Activated T-cell treated with anti-CD3 and anti-CD28 coated beads, Interleukin-2, amount 50 U/mL, for 4 hours (primary cell): Measurements from ENCODE around the gene NEDD8. TPM values are rescaled to one million over a fixed set of nuclear protein-coding genes. Genes with fewer than 3 reads are reported as not detected.
"Not testable (repeated sequence)": the region's sequence is repeated elsewhere in the genome, so short reads cannot be mapped to it uniquely, and the experiment has no call there.

Experiments
- ATAC-seq, 2 donors: fragments of 200-7000 bp; cut with Tn5 transposase; one replicate each; pipeline ENCODE4 v1.10.0; 2021
- DNase-seq: peaks from one replicate; pipeline ENCODE4 v3.0.0-alpha.2; 2020
- H3K27me3 Mint-ChIP-seq: one replicate; pipeline ENCODE4 v1.8.0; 2021; ENCODE audit warnings: low read depth, mixed read lengths
- H3K36me3 Mint-ChIP-seq: one replicate; pipeline ENCODE4 v1.8.0; 2022; ENCODE audit warnings: mixed read lengths; ENCODE audit not compliant: insufficient read depth
- H3K4me1 Mint-ChIP-seq: one replicate; pipeline ENCODE4 v1.8.0; 2021; ENCODE audit warnings: low read depth, mixed read lengths
- H3K4me3 Mint-ChIP-seq: one replicate; pipeline ENCODE4 v1.8.0; 2021; ENCODE audit warnings: mild to moderate bottlenecking, moderate library complexity, mixed read lengths
- H3K9me3 Mint-ChIP-seq: one replicate; pipeline ENCODE4 v1.8.0; 2021; ENCODE audit warnings: mixed read lengths
- total RNA-seq, 3 donors: library from RNA; stranded (reverse); gene quantifications; one replicate each; pipeline ENCODE4 v1.2.1, GENCODE V29; 2021

Gene NEDD8
- total RNA-seq, 3 donors from 2014 or later, result 197 to 217 (median 205) TPM

- H3K4me3 Mint-ChIP-seq, DNase-seq: not testable (repeated sequence)
- H3K4me1 Mint-ChIP-seq, result peaks cover 51% of the 10 kb centered on the region
Measured at GRCh38 chr14:24245350-24245749, 13.2 kb upstream of the NEDD8 start.

GRCh38 chr14:24243336-24243836 lies 11.2 kb upstream of the NEDD8 start:
- no peak for ATAC-seq
- H3K4me1 Mint-ChIP-seq, result peaks cover 63% of the 10 kb centered on the region
- H3K27me3 Mint-ChIP-seq, result no peaks in the 10 kb centered on the region
- H3K36me3 Mint-ChIP-seq, result peaks cover 24% of the 10 kb centered on the region
- DNase-seq, result no peak
- no peaks in the 10 kb centered on the region for H3K9me3 Mint-ChIP-seq
- peak overlapping the region; percentile 97 for H3K4me3 Mint-ChIP-seq

More at GRCh38 chr14:24245350-24245749, 13.2 kb upstream of the NEDD8 start:
- H3K27me3 Mint-ChIP-seq, ATAC-seq, H3K36me3 Mint-ChIP-seq, H3K9me3 Mint-ChIP-seq: not testable (repeated sequence)

- Mint-ChIP-seq H3K4me3 (peak overlapping the region; percentile 97), H3K36me3 (peaks cover 33% of the 10 kb centered on the region), H3K27me3 (no peaks in the 10 kb centered on the region), H3K4me1 (peaks cover 65% of the 10 kb centered on the region), H3K9me3 (no peaks in the 10 kb centered on the region)
- peak; percentile 91 for DNase-seq
- ATAC-seq, result peak; percentile 87 to 90
Measured at GRCh38 chr14:24241829-24242443, 9.8 kb upstream of the NEDD8 start.

- ATAC-seq (no peak), DNase-seq (no peak)
- Mint-ChIP-seq H3K4me3 (peak overlapping the region; percentile 97), H3K4me1 (peaks cover 69% of the 10 kb centered on the region), H3K36me3 (peaks cover 48% of the 10 kb centered on the region), H3K27me3 (no peaks in the 10 kb centered on the region), H3K9me3 (no peaks in the 10 kb centered on the region)
Measured at GRCh38 chr14:24240110-24240918, 8.1 kb upstream of the NEDD8 start.

- H3K27me3 Mint-ChIP-seq, result no peaks in the 10 kb centered on the region
Measured at GRCh38 chr14:24238527-24239037, 6.4 kb upstream of the NEDD8 start.

GRCh38 chr14:24238123-24238522 lies 6.0 kb upstream of the NEDD8 start:
- Mint-ChIP-seq H3K36me3 (peaks cover 53% of the 10 kb centered on the region), H3K4me1 (peaks cover 76% of the 10 kb centered on the region), H3K9me3 (no peaks in the 10 kb centered on the region), H3K27me3 (no peaks in the 10 kb centered on the region), H3K4me3 (no peak overlapping the region)
- DNase-seq, result peak; percentile 36
- ATAC-seq, result no peak

More at GRCh38 chr14:24238527-24239037, 6.4 kb upstream of the NEDD8 start:
- DNase-seq (no peak), ATAC-seq (no peak)
- Mint-ChIP-seq H3K36me3 (peaks cover 53% of the 10 kb centered on the region), H3K9me3 (no peaks in the 10 kb centered on the region), H3K4me3 (no peak overlapping the region), H3K4me1 (peaks cover 76% of the 10 kb centered on the region)

GRCh38 chr14:24237463-24237955 lies 5.3 kb upstream of the NEDD8 start:
- Mint-ChIP-seq H3K4me3 (no peak overlapping the region), H3K27me3 (no peaks in the 10 kb centered on the region), H3K36me3 (peaks cover 53% of the 10 kb centered on the region), H3K4me1 (peaks cover 74% of the 10 kb centered on the region), H3K9me3 (no peaks in the 10 kb centered on the region)
- DNase-seq (no peak), ATAC-seq (no peak)

GRCh38 chr14:24236689-24237462 lies 4.7 kb upstream of the NEDD8 start:
- ATAC-seq (no peak), DNase-seq (no peak)
- peaks cover 53% of the 10 kb centered on the region for H3K36me3 Mint-ChIP-seq
- H3K9me3 Mint-ChIP-seq, result no peaks in the 10 kb centered on the region
- no peaks in the 10 kb centered on the region for H3K27me3 Mint-ChIP-seq
- H3K4me3 Mint-ChIP-seq, result no peak overlapping the region
- peaks cover 72% of the 10 kb centered on the region for H3K4me1 Mint-ChIP-seq

- H3K4me3 Mint-ChIP-seq, result no peak overlapping the region
- DNase-seq (no peak), ATAC-seq (no peak)
- H3K9me3 Mint-ChIP-seq, result no peaks in the 10 kb centered on the region
- H3K36me3 Mint-ChIP-seq, result peaks cover 53% of the 10 kb centered on the region
- H3K27me3 Mint-ChIP-seq, result no peaks in the 10 kb centered on the region
- peaks cover 74% of the 10 kb centered on the region for H3K4me1 Mint-ChIP-seq
Measured at GRCh38 chr14:24235804-24236688, 3.9 kb upstream of the NEDD8 start.

- peaks cover 60% of the 10 kb centered on the region for H3K4me1 Mint-ChIP-seq
- ATAC-seq (no peak), DNase-seq (no peak)
Measured at GRCh38 chr14:24234095-24235005, 2.2 kb upstream of the NEDD8 start.

GRCh38 chr14:24233538-24233866 lies 1.3 kb upstream of the NEDD8 start:
- H3K27me3 Mint-ChIP-seq, result no peaks in the 10 kb centered on the region
- no peaks in the 10 kb centered on the region for H3K9me3 Mint-ChIP-seq
- H3K4me3 Mint-ChIP-seq, result peak overlapping the region; percentile 93
- ATAC-seq (no peak), DNase-seq (no peak)
- peaks cover 54% of the 10 kb centered on the region for H3K4me1 Mint-ChIP-seq
- peaks cover 37% of the 10 kb centered on the region for H3K36me3 Mint-ChIP-seq

More at GRCh38 chr14:24234095-24235005, 2.2 kb upstream of the NEDD8 start:
- no peaks in the 10 kb centered on the region for H3K9me3 Mint-ChIP-seq
- peaks cover 43% of the 10 kb centered on the region for H3K36me3 Mint-ChIP-seq
- peak overlapping the region; percentile 66 for H3K4me3 Mint-ChIP-seq
- H3K27me3 Mint-ChIP-seq, result no peaks in the 10 kb centered on the region

GRCh38 chr14:24232645-24233537 lies 724 bp upstream of the NEDD8 start, which contains the start of gene GMPR2:
GMPR2 (plus strand) TSS chr14:24232929; CDS start chr14:24233254, 325 bp downstream.
- no peaks in the 10 kb centered on the region for H3K9me3 Mint-ChIP-seq
- peak; percentile 44 for ATAC-seq
- H3K4me1 Mint-ChIP-seq, result peaks cover 48% of the 10 kb centered on the region
- no peak for DNase-seq
- peaks cover 31% of the 10 kb centered on the region for H3K36me3 Mint-ChIP-seq
- H3K27me3 Mint-ChIP-seq, result no peaks in the 10 kb centered on the region
- peak within 1 kb of the TSS; percentile 93 for H3K4me3 Mint-ChIP-seq
